ENCODE data around the gene BLTP2. TPM values are rescaled to one million over a fixed set of nuclear protein-coding genes. Genes with fewer than 3 reads are reported as not detected.

BLTP2 gene
- total RNA-seq, 1 donor from 2014 or later = 203 TPM

DNA sequence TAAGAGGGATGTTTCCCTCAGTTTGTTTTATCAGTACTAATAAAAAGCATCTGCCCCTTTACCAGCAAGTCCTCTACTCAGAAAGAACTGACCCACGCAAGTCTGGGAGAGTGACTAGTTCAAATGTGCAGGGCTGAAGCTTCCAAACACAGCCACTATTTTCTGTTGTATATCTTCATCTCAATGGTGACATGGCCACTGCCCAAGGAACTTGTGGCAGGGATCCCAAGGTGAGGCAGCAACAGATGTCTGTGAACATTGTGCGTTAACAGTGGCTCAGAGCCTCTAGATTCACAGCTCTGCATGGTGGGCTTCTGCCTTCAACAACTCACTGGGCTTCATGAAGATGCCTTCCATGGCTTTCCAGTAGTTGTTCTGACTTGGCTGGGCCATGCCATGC is 3.7 kb upstream of the BLTP2 start:
- peaks cover 5% of the 10 kb centered on the region for H3K27me3 Mint-ChIP-seq (ENCODE audit: unreplicated experiment)
- no peak overlapping the region for H3K27ac Mint-ChIP-seq (ENCODE audit: unreplicated experiment)
- no peaks in the 10 kb centered on the region for H3K9me3 Mint-ChIP-seq (ENCODE audit: unreplicated experiment)
- peaks cover 24% of the 10 kb centered on the region for H3K36me3 Mint-ChIP-seq (ENCODE audit: low read depth, unreplicated experiment)
- no peak for DNase-seq (ENCODE audit: low spot score)
- peaks cover 20% of the 10 kb centered on the region for H3K4me1 Mint-ChIP-seq (ENCODE audit: unreplicated experiment)
- TF ChIP-seq, protein P1, sequence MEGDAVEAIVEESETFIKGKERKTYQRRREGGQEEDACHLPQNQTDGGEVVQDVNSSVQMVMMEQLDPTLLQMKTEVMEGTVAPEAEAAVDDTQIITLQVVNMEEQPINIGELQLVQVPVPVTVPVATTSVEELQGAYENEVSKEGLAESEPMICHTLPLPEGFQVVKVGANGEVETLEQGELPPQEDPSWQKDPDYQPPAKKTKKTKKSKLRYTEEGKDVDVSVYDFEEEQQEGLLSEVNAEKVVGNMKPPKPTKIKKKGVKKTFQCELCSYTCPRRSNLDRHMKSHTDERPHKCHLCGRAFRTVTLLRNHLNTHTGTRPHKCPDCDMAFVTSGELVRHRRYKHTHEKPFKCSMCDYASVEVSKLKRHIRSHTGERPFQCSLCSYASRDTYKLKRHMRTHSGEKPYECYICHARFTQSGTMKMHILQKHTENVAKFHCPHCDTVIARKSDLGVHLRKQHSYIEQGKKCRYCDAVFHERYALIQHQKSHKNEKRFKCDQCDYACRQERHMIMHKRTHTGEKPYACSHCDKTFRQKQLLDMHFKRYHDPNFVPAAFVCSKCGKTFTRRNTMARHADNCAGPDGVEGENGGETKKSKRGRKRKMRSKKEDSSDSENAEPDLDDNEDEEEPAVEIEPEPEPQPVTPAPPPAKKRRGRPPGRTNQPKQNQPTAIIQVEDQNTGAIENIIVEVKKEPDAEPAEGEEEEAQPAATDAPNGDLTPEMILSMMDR (IDR thresholded peaks at IDR 0.05; ENCODE audit: unreplicated experiment) = no peak
- H3K4me3 Mint-ChIP-seq (ENCODE audit: unreplicated experiment) = no peak overlapping the region

DNA sequence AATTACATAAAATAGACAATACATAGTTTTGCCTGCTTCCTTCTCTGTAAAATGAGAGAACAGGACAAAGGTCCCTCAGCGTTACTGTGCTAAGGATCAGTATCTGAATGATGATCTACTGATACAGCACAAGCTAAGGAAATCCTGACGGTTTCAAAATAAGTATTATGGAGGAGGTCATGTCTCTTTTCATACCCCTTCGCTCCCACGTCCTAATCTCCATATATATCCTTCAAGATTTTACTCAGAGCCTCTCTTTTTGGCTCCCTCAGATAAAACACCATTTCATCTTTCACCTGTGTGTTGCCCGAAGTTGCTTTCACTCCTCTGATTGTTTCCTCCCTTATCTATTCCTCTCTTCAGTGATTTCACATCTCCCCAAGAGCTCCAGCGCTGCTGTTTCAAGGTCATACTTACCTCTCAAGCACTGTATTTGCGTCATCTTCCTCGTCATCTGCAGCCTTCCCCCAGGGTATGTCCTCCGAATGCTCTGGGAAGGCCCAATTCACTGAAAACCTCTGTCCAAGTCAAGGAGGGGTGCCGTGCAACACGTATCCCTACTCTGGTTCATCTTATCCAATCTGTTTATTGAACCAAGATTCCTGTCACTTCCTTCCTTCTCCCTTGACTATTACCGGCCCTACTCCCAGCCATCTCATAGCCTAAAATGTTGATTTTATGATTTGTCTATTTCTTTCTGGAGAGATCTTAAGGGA is 1.2 kb upstream of the BLTP2 start:
- peaks cover 8% of the 10 kb centered on the region for H3K27me3 Mint-ChIP-seq (ENCODE audit: unreplicated experiment)
- peak; percentile 4 for DNase-seq (ENCODE audit: low spot score)
- TF ChIP-seq, protein P1 (IDR thresholded peaks at IDR 0.05; ENCODE audit: unreplicated experiment) = no peak
- H3K9me3 Mint-ChIP-seq (ENCODE audit: unreplicated experiment) = no peaks in the 10 kb centered on the region
- H3K4me1 Mint-ChIP-seq (ENCODE audit: unreplicated experiment) = peaks cover 31% of the 10 kb centered on the region
- H3K4me3 Mint-ChIP-seq (ENCODE audit: unreplicated experiment) = peak overlapping the region; percentile 76
- H3K36me3 Mint-ChIP-seq (ENCODE audit: low read depth, unreplicated experiment) = peaks cover 34% of the 10 kb centered on the region
- peak overlapping the region; percentile 94 for H3K27ac Mint-ChIP-seq (ENCODE audit: unreplicated experiment)

DNA sequence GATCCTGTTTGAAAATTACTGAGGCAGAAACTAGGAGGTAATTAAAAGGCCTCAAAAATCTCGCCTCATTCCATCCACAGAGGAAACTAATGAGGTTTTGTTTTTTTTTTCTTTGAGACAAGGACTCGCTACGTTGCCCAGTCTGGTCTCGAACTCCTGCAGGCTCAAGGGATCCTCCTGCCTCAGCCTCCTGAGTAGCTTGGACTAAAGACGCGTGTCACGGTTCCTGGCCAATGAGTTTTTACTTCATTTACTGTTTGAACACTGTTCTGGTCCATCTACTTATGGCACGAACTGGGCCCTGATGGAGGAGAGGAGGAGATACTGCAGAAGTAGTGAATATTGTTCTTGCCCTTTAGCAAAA is 600 bp upstream of the BLTP2 start:
- DNase-seq (ENCODE audit: low spot score) = peak; percentile 5
- Mint-ChIP-seq H3K27ac (ENCODE audit: unreplicated experiment) (peak overlapping the region; percentile 94), H3K9me3 (ENCODE audit: unreplicated experiment) (no peaks in the 10 kb centered on the region), H3K4me1 (ENCODE audit: unreplicated experiment) (peaks cover 31% of the 10 kb centered on the region), H3K27me3 (ENCODE audit: unreplicated experiment) (peaks cover 8% of the 10 kb centered on the region), H3K36me3 (ENCODE audit: low read depth, unreplicated experiment) (peaks cover 34% of the 10 kb centered on the region), H3K4me3 (ENCODE audit: unreplicated experiment) (peak overlapping the region; percentile 76)
- TF ChIP-seq, protein P1 (IDR thresholded peaks at IDR 0.05; ENCODE audit: unreplicated experiment) = no peak

DNA sequence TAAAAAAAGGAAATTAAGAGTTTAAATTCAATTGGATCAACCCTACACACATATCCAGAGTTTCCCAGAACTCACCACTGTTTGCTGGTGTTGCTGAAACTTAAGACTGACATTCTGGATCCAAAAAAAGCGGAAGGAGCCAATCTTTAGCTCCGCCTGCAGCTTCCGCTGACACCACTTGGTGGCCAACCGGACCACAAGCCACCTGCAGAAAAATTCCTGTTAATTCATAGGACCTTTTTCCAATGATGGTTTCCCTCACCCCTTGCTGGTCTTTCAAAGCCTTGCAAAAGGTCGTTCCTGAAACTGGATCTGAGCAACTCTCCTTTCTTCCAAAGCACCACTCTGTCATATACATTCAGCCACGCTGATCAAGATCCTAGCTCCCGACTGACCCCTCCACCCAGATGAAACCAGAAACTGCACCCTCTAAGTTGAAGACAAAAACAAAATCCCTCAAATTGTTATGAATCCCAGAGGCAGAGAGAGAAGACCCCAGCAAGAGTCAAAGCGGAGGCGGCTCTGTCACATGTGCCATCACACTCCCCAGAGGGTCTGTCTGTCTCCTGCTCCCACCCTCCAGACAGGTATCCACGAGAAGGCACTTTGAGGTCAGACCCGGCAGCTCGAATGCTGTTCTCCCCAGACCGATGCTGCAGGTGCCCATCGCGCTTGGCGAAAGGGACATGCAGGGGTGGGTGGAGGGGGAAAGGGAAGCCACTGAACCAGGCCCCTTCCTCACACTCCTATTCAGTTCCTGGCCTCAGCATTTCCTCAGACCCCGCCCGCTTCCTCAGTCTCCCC is 773 bp downstream of the BLTP2 start:
- peaks cover 45% of the 10 kb centered on the region for H3K36me3 Mint-ChIP-seq (ENCODE audit: low read depth, unreplicated experiment)
- H3K27ac Mint-ChIP-seq (ENCODE audit: unreplicated experiment) = peak overlapping the region; percentile 94

More for the DNA sequence above, 773 bp downstream of the BLTP2 start:
- DNase-seq (ENCODE audit: low spot score) = peak; percentile 41
- Mint-ChIP-seq H3K27me3 (ENCODE audit: unreplicated experiment) (peaks cover 8% of the 10 kb centered on the region), H3K9me3 (ENCODE audit: unreplicated experiment) (no peaks in the 10 kb centered on the region), H3K4me1 (ENCODE audit: unreplicated experiment) (peaks cover 31% of the 10 kb centered on the region), H3K4me3 (ENCODE audit: unreplicated experiment) (peak overlapping the region; percentile 98)
- TF ChIP-seq, protein P1 (IDR thresholded peaks at IDR 0.05; ENCODE audit: unreplicated experiment) = peak; percentile 71
